Neural crest cell (in vitro differentiated cells): ENCODE data around the gene PHACTR1. TPM values are rescaled to one million over a fixed set of nuclear protein-coding genes. Genes with fewer than 3 reads are reported as not detected.
"Not testable (repeated sequence)": the region's sequence is repeated elsewhere in the genome, so short reads cannot be mapped to it uniquely, and the experiment has no call there.

Experiments
- DNase-seq: peaks from one replicate; pipeline ENCODE4 v3.0.0; 2021; ENCODE audit warnings: low read depth, mixed read lengths, low spot score
- H3K27ac Mint-ChIP-seq: one replicate; pipeline ENCODE4 v1.8.0; 2021; ENCODE audit warnings: mild to moderate bottlenecking, mixed read lengths; ENCODE audit not compliant: unreplicated experiment
- H3K27me3 Mint-ChIP-seq: 2 replicates; pipeline ENCODE4 v1.8.0; 2021; ENCODE audit warnings: low read depth, mild to moderate bottlenecking, mixed read lengths
- H3K36me3 Mint-ChIP-seq: 2 replicates; pipeline ENCODE4 v1.8.0; 2021; ENCODE audit warnings: low read depth, mild to moderate bottlenecking, mixed read lengths
- H3K4me1 Mint-ChIP-seq: 2 replicates; pipeline ENCODE4 v1.8.0; 2021; ENCODE audit warnings: mixed read lengths
- H3K4me3 Mint-ChIP-seq: one replicate; pipeline ENCODE4 v1.8.0; 2021; ENCODE audit warnings: mild to moderate bottlenecking, mixed read lengths
- H3K9me3 Mint-ChIP-seq: 2 replicates; pipeline ENCODE4 v1.8.0; 2021; ENCODE audit warnings: mixed read lengths
- CTCF ChIP-seq: fragments of 200-600 bp; sonication (generic); conservative IDR thresholded peaks from 2 replicates; pipeline ENCODE4 v1.5.0; 2021; ENCODE audit warnings: antibody characterized with exemption, mild to moderate bottlenecking
- total RNA-seq: library from RNA; stranded (reverse); gene quantifications from 2 replicates; pipeline ENCODE4 v1.2.1, GENCODE V29; 2021

PHACTR1 gene
- total RNA-seq, 1 donor from 2014 or later = 10.4 TPM

- TF ChIP-seq CTCF = no peak
- no peak for DNase-seq
These were observed 524.8 kb downstream of the PHACTR1 start for GRCh38 chr6:13241364-13241763.

DNA sequence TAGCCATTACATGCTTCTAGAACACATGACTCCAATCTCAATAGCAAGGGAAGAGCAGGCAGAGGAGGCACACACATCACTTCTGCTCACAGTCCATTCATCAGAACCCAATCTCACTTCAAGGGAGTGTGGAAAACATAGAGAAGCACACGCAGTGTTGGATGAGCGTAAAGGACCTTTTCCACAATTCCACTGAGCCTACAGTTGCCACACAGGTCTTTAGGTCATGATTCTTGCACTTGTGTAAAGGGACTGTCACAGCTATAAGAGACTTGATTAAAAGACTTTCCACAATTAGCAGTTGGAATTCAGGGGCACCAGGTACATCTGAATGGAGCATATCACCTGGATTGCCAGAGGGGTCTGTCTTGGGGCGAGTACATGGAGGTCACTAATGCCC, 525.6 kb downstream of the PHACTR1 start:
- H3K4me1 Mint-ChIP-seq = peaks cover 12% of the 10 kb centered on the region
- peak overlapping the region; percentile 14 for H3K27ac Mint-ChIP-seq
- no peaks in the 10 kb centered on the region for H3K36me3 Mint-ChIP-seq
- H3K9me3 Mint-ChIP-seq = no peaks in the 10 kb centered on the region
- no peak for DNase-seq
- no peak for TF ChIP-seq CTCF
- H3K27me3 Mint-ChIP-seq = no peaks in the 10 kb centered on the region
- H3K4me3 Mint-ChIP-seq = no peak overlapping the region

More at GRCh38 chr6:13241364-13241763, 524.8 kb downstream of the PHACTR1 start:
- H3K4me1 Mint-ChIP-seq = peaks cover 12% of the 10 kb centered on the region
- H3K9me3 Mint-ChIP-seq = no peaks in the 10 kb centered on the region
- H3K27ac Mint-ChIP-seq = no peak overlapping the region
- H3K4me3 Mint-ChIP-seq = no peak overlapping the region
- no peaks in the 10 kb centered on the region for H3K27me3 Mint-ChIP-seq
- no peaks in the 10 kb centered on the region for H3K36me3 Mint-ChIP-seq

GRCh38 chr6:13242590-13242989, 526.0 kb downstream of the PHACTR1 start:
- Mint-ChIP-seq H3K9me3 (no peaks in the 10 kb centered on the region), H3K27ac (peak overlapping the region; percentile 14), H3K4me1 (peaks cover 12% of the 10 kb centered on the region), H3K27me3 (no peaks in the 10 kb centered on the region), H3K4me3 (no peak overlapping the region), H3K36me3 (no peaks in the 10 kb centered on the region)
- DNase-seq = no peak
- TF ChIP-seq CTCF = no peak

GRCh38 chr6:13243033-13243432, 526.5 kb downstream of the PHACTR1 start:
- Mint-ChIP-seq H3K36me3 (no peaks in the 10 kb centered on the region), H3K4me1 (peaks cover 16% of the 10 kb centered on the region), H3K4me3 (no peak overlapping the region), H3K27me3 (no peaks in the 10 kb centered on the region), H3K27ac (no peak overlapping the region), H3K9me3 (no peaks in the 10 kb centered on the region)
- no peak for DNase-seq
- TF ChIP-seq CTCF = no peak

GRCh38 chr6:13243745-13244144, 527.2 kb downstream of the PHACTR1 start:
- H3K9me3 Mint-ChIP-seq, DNase-seq, H3K27me3 Mint-ChIP-seq, H3K36me3 Mint-ChIP-seq, H3K27ac Mint-ChIP-seq, H3K4me3 Mint-ChIP-seq: not testable (repeated sequence)
- peaks cover 23% of the 10 kb centered on the region for H3K4me1 Mint-ChIP-seq

- DNase-seq = no peak
- no peaks in the 10 kb centered on the region for H3K36me3 Mint-ChIP-seq
- peaks cover 11% of the 10 kb centered on the region for H3K4me1 Mint-ChIP-seq
- H3K27ac Mint-ChIP-seq = no peak overlapping the region
- H3K9me3 Mint-ChIP-seq = no peaks in the 10 kb centered on the region
- H3K4me3 Mint-ChIP-seq = no peak overlapping the region
- H3K27me3 Mint-ChIP-seq = no peaks in the 10 kb centered on the region
- no peak for TF ChIP-seq CTCF
These were observed 531.1 kb downstream of the PHACTR1 start for GRCh38 chr6:13247627-13248026.
